HG02610 (cell line): Measurements from ENCODE around the gene NPAS2.

Experiments
- ATAC-seq: cut with Tn5 transposase; IDR thresholded peaks from one replicate; pipeline ENCODE4 v1.9.1; 2021; ENCODE audit warnings: mild to moderate bottlenecking, moderate library complexity; ENCODE audit not compliant: unreplicated experiment

NPAS2 gene

DNA sequence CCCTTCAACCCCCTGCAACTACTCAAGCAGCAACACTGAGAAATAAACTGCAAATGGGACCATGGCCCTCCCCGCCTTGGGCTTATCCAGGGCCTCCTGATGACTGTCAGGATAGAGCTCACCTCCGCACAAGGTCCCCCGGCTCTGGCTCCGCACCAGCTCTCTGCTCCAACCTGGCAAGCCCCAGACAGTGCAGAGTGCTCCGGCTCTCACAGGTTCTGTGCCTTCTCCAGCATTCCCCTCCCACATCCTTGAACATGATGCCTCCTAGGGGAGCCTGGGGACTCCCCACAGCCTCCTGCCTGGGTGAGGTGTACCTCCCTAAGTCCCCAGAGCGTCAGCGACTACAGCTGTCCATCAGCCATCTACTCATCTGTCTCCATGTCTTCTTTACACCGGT, 26.7 kb upstream of the NPAS2 start:
- no peak for ATAC-seq

DNA sequence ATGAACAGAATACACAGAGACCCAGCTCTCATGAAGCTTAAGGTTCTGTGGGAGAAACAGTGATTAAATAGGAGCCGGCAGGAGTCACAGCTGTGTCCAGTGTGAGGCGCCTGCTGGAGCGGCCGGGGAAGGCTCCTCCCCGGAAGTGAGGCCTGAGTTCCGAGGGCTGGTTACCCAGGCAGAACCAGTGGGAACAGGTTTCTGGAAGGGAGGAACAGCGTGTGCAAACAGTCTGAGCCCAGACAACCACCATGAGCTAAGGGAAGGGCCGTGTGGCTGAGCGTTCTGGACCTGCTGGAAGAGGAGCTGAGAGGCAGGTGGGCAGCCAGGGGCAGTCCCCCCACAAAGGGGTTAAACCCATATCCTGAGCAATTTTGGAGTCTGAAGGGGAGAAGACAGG, 26.0 kb upstream of the NPAS2 start:
- ATAC-seq = no peak

DNA sequence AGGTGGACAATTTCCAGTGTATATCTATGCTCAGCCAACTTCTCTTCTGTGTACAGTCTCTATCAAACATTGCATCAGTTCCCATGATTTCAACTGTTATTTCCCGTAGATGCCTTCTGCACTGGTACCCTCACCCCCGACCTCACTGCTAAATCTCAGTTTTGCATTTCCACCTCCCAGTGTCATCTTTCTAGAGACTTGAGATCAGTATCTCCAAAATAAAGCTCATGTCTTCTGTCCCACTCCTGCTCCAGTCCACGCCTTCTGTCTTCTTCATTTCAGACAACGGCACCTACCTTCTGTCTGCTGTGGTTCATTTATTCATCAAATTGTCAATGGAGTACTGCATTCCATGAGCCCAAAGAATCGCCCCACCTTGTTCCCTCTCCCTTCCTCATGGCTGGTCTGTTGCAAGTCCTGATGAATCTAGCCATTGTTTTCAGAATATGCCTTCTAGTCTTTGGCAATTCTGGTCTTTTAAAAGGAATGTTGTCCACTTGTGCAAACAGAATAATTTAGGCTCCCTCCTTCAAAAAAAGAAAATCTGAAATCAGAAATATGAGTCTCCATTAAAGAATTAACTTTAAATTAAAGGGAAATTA, 23.3 kb upstream of the NPAS2 start:
- no peak for ATAC-seq

DNA sequence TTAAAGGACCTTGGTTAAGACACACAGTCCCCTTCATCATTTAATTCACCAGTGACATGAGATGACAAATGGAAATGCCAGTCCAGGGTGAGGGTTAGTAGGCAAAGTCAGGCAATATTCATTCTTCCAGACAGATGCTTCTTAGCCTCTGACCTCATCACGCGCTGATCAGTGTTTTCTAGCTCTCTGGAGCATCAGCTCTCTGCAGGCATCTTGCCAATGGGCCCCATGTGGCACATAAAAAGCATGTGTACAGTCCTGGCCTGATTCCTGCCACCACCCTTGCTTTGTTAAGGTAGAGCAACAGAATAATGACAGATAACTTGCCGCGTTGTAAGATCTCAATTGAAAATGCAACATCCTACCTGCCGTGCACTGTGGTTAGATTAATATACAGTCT, 20.3 kb upstream of the NPAS2 start:
- ATAC-seq = no peak

DNA sequence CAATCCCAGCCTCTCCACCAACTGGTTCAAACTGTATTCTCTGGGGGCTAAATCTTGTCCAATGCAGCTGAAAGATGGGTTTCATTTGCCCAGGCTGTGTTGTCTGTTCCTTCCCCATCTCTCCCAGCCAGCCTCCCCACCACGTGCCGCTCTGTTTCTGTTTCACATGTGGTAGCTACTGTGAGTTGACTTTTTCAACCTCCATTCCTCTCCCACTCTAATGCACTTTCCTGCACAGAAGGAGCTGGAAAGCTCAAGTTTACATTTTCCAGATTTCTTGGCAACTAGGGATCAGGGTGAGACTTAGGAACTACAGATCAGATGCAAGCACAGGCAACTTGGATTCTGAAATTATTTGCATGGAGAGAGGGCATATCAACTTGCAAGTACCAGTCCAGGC, 19.0 kb upstream of the NPAS2 start:
- ATAC-seq = no peak

DNA sequence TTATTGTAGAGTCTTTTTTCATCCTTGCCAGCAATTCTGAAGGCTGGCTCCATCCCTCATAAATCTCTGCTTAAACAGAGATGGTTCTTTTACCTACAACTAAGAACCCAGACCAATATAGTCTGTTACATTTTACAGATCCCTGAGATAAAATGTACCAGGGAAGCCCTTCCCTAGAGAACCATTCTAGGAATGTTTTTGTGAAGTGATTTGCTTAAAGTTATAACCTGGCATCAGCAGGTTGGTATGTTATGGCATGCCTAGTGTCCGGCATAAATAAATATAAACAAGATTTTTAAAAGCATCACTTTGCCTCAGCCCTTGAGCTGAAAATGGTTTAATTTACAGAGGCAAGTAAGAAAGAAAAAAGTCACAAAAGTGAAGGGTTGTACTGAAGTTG, 18.5 kb upstream of the NPAS2 start:
- no peak for ATAC-seq

DNA sequence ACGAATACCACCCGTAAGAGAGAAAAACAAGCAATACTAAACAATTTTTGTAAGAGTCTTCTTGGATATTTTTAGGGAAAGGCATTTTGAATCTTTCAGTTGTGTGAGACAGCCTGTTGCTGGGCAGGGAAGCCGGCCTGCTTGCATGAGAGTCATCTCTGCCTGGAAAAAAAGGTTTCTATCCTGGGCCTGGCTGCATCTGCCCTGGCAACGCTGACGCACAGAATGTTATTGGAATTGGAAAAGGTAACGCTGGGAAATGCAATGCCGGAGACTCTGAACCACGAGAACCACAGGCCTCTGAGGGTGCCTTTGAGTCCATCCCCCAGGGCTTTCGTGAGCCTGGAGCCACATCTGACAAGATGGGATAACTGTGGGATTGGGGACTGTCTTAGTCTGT, 17.9 kb upstream of the NPAS2 start:
- no peak for ATAC-seq

DNA sequence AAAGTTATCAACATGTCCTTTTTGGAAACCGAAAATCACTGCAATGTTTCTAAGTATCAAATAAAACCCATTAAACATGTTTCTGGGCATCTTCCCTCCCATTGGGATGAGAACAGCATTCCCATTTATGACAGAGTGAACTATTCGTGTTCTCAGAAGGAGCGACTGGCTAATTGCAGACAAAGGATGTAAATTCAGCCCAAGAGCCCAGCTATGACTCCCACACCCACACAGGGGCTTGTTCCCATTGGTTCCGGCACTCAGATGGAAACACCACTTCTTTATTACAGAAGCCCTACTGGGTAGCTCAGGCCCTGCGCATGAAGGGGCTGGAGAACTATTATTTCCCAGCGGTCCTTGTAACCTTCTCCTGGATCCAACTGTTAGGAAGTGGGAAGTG, 16.6 kb upstream of the NPAS2 start:
- no peak for ATAC-seq

DNA sequence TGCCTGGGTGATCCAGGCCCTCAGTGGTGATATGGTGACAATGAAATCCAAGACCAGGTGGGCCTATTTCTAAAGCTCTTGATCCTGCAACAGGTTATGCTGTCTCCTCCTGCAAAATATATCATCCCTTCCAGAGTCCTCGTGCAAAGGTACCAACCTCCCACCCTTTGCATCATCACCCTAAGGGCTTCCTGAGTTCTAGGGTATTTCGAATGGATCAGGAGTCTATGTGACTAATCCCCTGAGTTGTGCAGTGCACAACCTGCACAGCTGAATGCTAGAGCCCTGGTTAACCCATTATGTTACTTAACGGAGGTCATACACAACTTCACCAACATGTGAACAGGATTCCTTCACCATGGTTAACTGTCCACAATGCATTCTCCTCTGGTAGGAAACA, 13.4 kb upstream of the NPAS2 start:
- no peak for ATAC-seq

DNA sequence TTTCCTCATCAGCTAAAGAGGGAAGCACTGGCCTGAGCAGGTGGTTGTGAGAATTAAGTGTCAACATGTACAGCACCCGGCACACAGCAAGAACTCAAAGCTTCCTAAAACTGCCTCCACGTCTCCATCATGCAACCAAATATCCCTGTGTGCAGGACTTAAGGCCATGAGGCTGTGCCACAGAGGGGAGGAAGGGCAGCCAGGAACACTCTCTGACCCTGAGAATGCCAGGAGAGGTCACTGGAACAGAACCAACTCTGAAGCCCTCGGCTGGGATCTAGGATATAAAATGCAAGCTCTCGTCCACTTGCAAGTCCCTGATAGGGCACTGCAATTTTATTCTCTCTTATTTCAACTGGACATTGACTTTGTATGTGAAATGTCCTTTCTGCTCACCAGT, 12.2 kb upstream of the NPAS2 start:
- ATAC-seq = no peak

DNA sequence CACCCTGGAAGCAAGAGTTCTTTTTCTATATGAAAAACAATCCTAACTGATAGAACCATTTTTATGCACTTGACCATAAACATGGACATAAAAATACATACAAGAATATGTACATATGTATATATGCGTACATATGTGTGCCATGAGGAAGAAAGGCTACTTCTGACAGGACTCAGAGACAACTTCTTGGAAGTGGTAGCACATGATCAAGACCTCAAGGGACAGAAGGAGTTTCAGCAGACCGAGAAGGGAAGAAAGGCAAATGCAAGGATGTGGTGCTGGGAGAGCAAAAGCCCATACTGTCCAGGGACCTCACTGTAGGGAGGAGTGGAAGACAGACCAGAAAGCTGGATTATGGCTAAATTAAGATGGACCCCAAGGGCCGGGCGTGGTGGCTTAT, 11.4 kb upstream of the NPAS2 start:
- no peak for ATAC-seq

DNA sequence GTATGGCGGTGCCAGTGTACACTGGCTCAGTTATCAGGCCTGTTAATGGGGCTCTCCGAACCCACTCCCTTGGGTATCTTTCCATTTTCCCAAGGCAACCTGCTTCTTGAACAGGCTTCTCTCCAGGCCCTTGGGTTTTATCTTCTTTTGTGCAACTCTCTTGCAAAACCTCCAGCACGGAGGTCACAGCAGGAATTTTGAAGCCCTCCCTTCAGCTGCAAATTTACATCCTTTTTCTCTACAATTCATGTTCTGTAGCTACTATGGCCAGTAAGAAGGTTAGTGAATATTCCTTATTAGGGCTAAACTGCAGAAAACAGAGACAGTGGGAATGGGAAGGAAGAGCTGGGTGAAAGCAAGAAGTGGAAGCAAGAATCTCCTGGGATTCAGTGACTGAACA, 10.4 kb upstream of the NPAS2 start:
- ATAC-seq = no peak

DNA sequence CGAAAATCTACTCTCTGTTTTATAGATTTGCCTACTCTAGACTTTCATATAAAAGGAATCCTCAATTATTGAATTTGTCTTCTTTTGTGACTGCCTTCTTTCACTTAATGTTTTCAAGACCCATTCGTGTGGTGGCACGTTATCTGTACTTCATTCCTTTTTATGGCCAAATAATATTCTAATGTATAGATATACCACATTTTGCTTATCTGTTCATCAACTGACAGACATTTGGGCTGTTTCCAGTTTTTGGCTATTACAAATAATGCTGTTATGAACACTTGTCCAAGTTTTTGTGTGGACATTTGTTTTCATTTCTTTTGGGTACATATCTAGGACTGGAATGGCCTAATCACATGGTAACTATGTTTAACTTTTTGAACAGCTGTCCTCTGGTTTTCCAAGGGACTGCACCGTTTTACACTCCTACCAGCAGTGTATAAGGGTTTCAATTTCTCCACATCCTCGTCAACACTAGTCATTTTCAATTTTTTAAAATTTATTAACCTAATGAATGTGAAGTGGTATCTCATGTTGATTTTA, 9.3 kb upstream of the NPAS2 start:
- ATAC-seq = no peak

DNA sequence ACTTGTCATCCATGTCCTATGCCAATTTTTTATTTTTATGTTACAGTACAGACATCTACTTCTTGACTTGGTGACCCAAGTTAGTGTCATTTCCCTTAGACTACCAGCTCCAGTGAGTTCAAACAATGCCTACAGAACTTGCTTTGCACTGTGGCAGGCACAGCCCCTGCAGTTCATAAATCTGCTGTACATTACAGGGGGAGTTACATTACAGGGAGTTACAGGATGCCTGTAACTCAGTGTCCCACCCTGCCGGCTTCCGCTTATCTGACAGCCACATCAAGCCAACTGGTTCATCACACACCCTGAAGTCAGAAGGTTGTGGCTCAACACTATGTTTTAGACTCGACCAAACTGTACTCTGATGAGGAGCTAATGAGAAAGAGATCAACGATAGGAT, 7.8 kb upstream of the NPAS2 start:
- no peak for ATAC-seq

DNA sequence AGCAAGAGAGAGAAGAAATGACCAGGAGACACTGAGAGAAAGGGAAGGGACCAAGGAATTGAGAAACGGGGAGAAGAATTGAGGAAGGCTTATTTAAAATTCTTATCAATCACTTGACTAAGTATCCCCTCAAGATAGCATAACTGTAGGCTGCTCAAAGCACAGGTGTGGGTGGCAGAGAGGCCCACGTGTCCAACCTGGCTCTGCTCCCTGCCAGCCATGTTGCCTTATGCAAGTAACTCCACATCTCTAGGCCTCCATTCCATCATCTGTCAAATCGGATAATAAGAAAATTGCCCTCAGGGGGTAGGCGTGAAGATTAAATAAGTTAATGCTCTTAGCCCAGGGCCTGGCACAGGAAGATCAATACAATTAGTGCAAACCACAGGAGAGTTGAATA, 7.4 kb upstream of the NPAS2 start:
- ATAC-seq = no peak

DNA sequence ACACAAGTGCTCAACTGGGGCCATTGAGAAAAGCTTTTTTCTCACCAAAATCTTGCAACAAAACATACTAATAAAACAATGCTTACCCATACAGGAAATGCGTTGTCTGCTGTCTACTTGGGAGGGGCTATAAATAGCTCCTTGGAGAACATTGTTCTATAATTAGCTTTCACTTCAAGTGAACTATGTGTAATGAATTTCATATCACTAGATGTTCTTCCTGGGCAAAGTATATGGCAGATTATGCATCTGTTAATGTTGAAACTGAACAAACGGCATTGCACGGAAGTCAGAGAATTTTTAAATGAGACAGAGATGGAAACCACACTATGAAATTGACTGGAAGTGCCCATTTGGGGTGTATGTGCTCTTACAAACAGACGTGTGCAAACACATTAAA, 6.4 kb upstream of the NPAS2 start:
- no peak for ATAC-seq

DNA sequence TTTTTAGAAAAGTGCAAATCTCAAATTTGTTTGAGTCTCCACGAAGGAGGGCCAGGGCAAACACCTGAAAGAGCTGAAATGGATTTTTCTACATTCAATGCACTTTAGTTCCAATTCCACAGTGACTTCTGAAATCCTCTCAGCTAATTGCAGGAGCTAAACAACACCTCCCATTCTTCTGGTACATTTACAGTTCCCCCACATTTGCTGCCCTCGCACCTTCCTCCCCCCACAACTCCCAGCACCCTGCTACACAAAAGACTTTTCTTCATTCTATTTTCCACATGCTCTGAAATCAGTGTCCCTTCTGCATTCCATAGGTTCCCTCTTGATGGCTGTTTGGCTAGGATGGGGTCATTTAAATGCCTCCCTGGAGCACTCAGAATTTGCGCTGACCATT, 5.9 kb upstream of the NPAS2 start:
- ATAC-seq = no peak

DNA sequence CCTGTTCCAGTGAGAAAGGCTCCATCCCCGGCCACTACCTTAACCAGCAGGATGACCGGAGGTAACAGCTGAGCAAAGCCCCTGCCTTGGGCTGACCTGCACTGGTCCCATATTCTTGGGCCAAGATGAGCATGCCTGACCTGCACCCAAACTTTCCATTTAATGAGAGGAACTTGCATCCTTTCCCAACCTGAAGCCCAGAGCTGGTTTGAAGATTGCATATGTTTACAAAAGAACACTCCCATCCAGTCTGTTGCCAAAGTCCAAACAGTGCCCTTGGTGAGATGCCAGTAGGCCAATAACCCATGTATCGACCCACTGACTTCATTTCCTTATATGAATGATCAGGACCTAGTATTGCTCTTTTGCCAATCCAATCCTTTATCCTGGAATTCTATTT, 5.5 kb upstream of the NPAS2 start:
- ATAC-seq = no peak

DNA sequence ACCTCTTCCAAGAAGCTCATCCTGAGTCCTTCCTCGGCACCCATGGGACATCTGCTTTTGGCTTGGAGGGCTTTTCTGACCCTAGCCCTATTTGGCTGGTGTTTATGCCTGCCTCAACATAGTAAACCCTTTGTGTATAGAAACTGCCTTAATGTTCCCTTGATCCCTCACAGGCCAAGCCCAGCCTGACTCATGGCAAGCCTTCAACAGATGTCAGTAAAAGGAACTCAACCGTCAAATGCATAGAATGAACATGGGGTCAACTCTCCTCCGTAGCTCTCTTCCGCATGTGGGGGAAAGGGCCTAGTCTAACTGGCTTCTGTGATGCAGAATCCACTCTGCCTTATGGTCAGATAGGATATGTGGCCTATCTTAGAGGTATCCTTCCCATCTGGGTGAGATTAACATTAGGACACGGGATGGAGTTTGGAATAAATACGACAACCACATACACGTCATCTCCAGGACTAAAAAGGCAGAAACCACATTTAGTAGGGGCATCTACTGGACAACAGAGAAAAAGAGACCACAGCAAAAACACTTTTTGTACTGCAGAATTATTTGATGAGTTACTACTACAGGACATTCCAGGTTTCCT, 2.5 kb upstream of the NPAS2 start:
- ATAC-seq = no peak

DNA sequence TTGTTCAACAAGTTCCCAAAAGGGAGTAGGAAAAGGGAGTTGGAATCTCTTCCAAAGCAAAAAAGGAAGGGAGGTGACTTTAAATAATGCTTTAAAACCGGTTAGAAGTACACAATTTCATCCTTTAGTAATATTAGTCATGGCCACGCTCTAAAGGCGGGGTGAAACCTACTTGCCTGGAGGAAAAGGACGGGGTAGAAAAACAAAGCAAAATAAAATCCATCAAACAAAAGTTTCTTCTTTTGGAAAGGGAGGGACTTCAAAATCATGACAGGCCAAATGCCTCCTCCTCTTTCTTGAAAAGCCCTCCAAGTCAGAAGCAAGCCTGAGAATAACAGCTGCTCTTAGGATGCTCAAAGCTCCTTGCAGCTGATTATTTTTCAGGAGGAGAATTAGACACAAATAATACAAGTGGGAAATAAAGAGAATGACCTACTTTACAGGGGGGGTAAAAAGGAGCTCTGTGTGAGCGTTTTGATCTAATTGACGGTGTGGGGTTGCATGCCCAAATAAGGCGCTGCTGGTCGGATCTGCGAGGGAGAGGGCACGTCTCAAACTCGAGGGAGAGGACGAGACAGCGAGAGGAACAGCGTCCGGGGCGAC, 1.8 kb upstream of the NPAS2 start:
- no peak for ATAC-seq

DNA sequence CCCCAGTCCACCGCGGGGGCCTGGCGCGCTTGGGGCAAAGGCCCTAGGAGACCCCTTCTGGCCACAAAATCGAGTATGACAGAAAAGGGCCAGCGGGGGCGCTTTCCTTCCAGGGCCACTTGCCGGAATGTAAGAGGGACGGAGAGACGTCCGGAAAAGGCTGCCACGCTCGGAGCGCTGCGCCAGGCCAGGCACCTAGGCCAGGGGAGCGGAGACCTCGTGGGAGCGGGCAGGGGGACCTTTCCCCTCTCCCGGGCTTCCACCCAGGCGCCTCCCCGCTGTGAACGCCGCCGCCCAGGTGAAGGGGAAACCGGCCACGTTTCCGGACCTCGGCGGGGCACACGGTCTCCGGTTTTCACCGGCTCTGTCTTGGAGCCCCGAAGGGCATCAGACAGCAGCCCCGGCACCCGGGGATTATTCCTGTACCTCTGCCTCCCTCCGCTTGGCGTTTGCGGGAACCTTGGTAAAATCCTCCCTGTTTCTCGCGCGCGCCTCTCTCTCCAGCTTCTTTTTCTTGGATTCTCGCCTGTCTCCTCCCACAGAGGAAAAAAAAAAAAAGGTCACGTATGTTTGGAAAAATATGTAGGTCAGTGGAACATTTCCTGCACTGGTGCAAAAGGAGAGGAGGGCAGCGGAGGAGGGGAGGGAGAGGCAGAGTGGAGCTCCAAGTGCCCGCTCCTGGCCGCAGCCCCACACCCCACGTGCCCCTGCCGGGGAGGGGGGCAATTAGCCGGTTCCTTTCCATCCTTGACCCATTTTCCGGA, 1.2 kb upstream of the NPAS2 start:
- ATAC-seq = no peak

DNA sequence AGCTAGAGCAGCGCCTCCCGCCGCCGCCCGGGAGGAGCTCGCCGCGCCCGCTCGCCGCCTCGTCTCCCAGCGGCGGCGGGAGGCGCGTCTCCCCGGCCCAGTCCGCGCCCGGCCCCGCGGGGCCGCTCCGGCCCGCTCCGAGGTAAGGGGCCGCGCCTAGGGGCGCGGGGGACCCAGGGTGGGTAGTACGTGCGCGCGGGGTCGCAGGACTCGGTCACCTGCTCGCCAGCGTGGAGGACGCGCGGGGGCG, 259 bp downstream of the NPAS2 start:
- ATAC-seq = no peak
